Heart right ventricle (tissue), 16 donors: ENCODE measurements around the gene GAGE10. TPM values are rescaled to one million over a fixed set of nuclear protein-coding genes. Genes with fewer than 3 reads are reported as not detected.
A peak's percentile ranks its signal among the peaks of the same experiment; 100 is the strongest.
"Not testable (repeated sequence)": the region's sequence is repeated elsewhere in the genome, so short reads cannot be mapped to it uniquely, and the experiment has no call there.

Experiments
- ATAC-seq, 8 donors: fragments of 200-7000 bp; cut with Tn5 transposase; one replicate each; pipeline ENCODE4 v1.9.1; 2020; ENCODE audit warnings: mild to moderate bottlenecking in 8 of 8, moderate library complexity in 8 of 8, moderate number of reproducible peaks in 1 of 8
- DNase-seq, 2 donors: peaks; one replicate each; pipeline ENCODE4 v3.0.0-alpha.2; 2020
- H3K27ac ChIP-seq, 10 donors: fragments of 200-600 bp; sonication (generic) in 2 of 10; one replicate each; pipeline versions ENCODE4 v1.5.0 to v1.8.0; 2020 to 2022; ENCODE audit warnings: mild to moderate bottlenecking in 3 of 10
- H3K27me3 ChIP-seq, 7 donors: fragments of 200-600 bp; one replicate each; pipeline ENCODE4 v1.8.0; 2021 to 2022; ENCODE audit warnings: mild to moderate bottlenecking in 2 of 7
- H3K36me3 ChIP-seq, 9 donors: fragments of 200-600 bp; sonication (generic) in 1 of 9; one replicate each; pipeline versions ENCODE4 v1.5.0 to v1.8.0; 2020 to 2022; ENCODE audit warnings: mild to moderate bottlenecking in 2 of 9
- H3K4me1 ChIP-seq, 9 donors: fragments of 200-600 bp; sonication (generic) in 1 of 9; one replicate each; pipeline versions ENCODE4 v1.5.0 to v1.8.0; 2020 to 2022; ENCODE audit warnings: mild to moderate bottlenecking in 4 of 9
- H3K4me3 ChIP-seq, 10 donors: fragments of 200-600 bp; sonication (generic) in 2 of 10; one replicate each; pipeline versions ENCODE4 v1.5.0 to v1.8.0; 2020 to 2022; ENCODE audit warnings: mild to moderate bottlenecking in 7 of 10, moderate library complexity in 2 of 10
- H3K9me3 ChIP-seq, 11 donors: fragments of 200-600 bp in 10 of 11; sonication (generic) in 2 of 11; one replicate each; pipeline versions ENCODE4 v1.5.0 to v1.8.0; 2013 to 2022; ENCODE audit warnings: mild to moderate bottlenecking in 2 of 11, control low read depth in 1 of 11, moderate library complexity in 1 of 11
- WGBS, 2 donors: extraction: QIAGEN DNeasy Blood & Tissue Kit; methylation state at CpG; one replicate each; pipeline ENCODE4 v1.1.7; 2013; ENCODE audit warnings: inconsistent platforms in 1 of 2; 5-methylcytosine and 5-hydroxymethylcytosine counted together
- intact Hi-C, 10 donors: fragments of 100-400 bp; cut with DNase I; formaldehyde crosslinking; loops; one replicate each; pipeline versions ENCODE4 v1.11.1 to v1.14.2; 2022
- polyA plus RNA-seq, 2 donors: library from polyadenylated mRNA; stranded (reverse); fragments of 200-250 nt; gene quantifications; one replicate each; pipeline ENCODE4 v1.2.3, GENCODE V29; 2013
- total RNA-seq, 10 donors: library from RNA; stranded (reverse); fragmentation: NEBNext Ultra II Directional in 3 of 10; extraction: Animal tissue kit (Norgen Biotek cat#: 25700) in 3 of 10; gene quantifications; one replicate each; pipeline versions ENCODE4 v1.2.1 to v1.2.4, GENCODE V29; 2021 to 2023
- TF ChIP-seq, protein P1 (sequence below), 9 donors: fragments of 200-600 bp; sonication (generic) in 2 of 9; IDR thresholded peaks; one replicate each; pipeline versions ENCODE4 v1.5.0 to v1.8.0; 2021 to 2022; ENCODE audit warnings: antibody characterized with exemption in 9 of 9, mild to moderate bottlenecking in 5 of 9, moderate library complexity in 1 of 9
- donor health status: Arrhythmogenic right ventricular cardiomyopathy.
- donor health status: ischemic (EF 13 %, LVEDD 7.1; RV severe dilation, severe dysfunction).
- donor health status: healthy with polysubstance abuse.
- donor health status: DM: no; HTN: yes; CAD: no.
- donor health status: DM: no; HTN: no; CAD: no.
- donor health status: ischemic (EF 25% LVEDD 6.9; RV normal size, moderate dysfunction).
- donor health status: ischemic (EF 25% LVEDD 5.7; RV mildly dilated, moderate dysfunction).
- donor health status: healthy.
- donor health status: DM: yes; HTN: yes; CAD: no.
- donor health status: Ischemic cardiomyopathy.
- donor health status: ischemic (EF 35%, LVEDD 5.7; RV mildly dilated, moderate dysfunction).
- donor health status: nonischemic (EF 11% LVEDD 7.7; RV severe dilation, severe dysfunction).
- donor health status: DM: yes; HTN: yes; CAD: no.
- donor health status: PGD.
- donor health status: ischemic (EF 29% LVEDD 5.4; RV normal size, mild dysfunction).
- donor health status: nonischemic (EF 23%, LVEDD 6.1; RV moderate dilation, normal function).

The GAGE10 gene
- total and polyA plus RNA-seq, 12 donors = not detected

DNA sequence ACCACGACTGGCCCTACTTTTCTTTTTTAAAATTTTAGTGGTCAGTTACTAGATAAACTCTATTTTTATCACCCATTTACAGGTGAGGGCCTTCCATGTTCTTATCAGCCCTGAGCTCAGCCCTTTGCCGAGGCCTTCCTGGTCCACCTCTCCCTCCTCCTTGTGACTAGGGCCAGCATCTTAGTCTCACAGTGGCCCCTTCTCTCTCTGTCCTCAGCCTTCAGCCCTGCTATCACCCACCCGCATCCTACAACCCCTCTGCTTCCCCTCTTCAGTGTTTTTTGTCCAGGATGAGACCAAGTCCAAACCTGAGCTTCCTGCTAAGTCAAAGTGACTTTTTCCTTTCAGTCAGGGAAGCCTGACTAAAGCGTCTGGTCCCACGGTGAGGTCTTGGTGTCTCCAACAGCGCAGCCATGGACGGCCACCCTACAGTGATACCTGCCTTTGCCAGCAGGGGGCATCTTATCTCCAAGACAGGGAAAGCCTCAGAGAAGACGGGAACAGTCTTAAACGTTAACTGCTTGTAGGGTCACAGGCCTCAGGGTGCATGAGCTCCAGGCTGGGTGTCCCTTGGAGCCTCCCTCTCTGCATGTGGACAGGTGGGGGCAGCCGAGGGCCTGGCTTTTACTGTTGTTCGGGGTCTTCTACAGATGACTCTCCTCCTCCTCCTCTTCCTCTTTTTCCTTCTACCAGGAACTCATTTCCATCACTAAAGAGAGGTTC is 11.7 kb upstream of the GAGE10 start:
- Histone ChIP-seq H3K4me3 (no peak overlapping the region), H3K4me1 (peaks cover 0 to 5% (median 0%) of the 10 kb centered on the region in 9 donors), H3K9me3 (no peaks in the 10 kb centered on the region), H3K27me3 (peaks cover 0 to 10% (median 0%) of the 10 kb centered on the region in 7 donors), H3K27ac (no peak overlapping the region), H3K36me3 (no peaks in the 10 kb centered on the region)
- peak; percentile 41 to 76 (median 65) for ATAC-seq
- intact Hi-C loops = loop anchor here in 2 of 10 donors (2.0 to 10.0 kb wide), 2 partner anchors 463 kb away; no protein-coding TSS in a partner anchor
- 16 to 20% methylated on average over 11 of the region's 11 CpGs for WGBS, 2 donors
- TF ChIP-seq, protein P1, sequence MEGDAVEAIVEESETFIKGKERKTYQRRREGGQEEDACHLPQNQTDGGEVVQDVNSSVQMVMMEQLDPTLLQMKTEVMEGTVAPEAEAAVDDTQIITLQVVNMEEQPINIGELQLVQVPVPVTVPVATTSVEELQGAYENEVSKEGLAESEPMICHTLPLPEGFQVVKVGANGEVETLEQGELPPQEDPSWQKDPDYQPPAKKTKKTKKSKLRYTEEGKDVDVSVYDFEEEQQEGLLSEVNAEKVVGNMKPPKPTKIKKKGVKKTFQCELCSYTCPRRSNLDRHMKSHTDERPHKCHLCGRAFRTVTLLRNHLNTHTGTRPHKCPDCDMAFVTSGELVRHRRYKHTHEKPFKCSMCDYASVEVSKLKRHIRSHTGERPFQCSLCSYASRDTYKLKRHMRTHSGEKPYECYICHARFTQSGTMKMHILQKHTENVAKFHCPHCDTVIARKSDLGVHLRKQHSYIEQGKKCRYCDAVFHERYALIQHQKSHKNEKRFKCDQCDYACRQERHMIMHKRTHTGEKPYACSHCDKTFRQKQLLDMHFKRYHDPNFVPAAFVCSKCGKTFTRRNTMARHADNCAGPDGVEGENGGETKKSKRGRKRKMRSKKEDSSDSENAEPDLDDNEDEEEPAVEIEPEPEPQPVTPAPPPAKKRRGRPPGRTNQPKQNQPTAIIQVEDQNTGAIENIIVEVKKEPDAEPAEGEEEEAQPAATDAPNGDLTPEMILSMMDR (IDR thresholded peaks at IDR 0.05) = peak; percentile 22 to 69 (median 58)
- DNase-seq = peak; percentile 33 to 48

DNA sequence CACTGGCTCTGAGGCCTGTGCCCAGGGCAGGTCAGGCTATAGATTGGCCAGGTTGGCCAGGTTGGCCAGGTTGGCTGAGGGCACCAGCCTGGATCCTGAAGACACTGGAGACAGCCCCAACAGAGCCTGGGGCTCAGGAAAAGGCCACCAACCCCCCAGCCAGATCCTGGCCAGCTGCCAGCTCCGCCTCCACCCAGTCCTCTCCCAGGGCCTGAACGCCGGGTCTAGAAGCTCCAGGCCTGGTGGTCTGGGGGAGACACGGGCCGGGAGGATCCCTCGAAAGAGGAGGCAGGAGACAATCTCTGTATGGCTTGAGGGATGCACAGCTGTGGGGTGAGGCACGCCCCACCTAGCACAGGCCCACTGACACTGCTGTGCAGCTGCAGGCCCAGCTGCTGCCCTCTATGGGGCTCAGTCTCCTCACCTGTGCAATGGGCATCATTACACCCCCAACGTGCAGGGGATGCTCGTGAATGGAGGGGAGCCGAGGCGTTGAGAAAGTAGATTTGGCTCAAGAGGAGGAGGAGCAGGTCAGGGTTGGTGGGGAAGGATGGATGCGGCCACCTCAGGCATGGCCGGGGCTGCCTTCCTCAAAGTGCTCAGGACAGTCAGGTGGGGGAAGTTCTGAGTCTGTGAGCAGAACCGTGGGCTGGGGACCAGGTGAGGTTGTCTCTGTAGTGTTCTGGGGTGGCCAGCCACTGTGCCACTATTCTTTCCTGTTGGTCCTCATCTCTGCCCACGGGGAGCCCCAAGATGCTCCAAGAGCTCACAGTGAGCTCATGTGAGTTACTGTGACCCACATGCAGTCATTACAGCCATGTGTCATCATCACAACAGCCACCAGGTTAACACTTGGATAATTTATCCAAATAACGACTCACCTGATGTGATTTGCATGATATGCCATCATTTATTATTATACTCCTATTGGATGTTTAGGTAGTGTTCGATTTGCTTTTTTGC is 10.8 kb upstream of the GAGE10 start:
- no peak overlapping the region for H3K27ac ChIP-seq
- peak in 2 of 8 donors; percentile 17 to 34 for ATAC-seq
- DNase-seq = no peak
- H3K4me3 ChIP-seq = no peak overlapping the region
- H3K4me1 ChIP-seq = peaks cover 0 to 5% (median 0%) of the 10 kb centered on the region in 9 donors
- H3K36me3 ChIP-seq = no peaks in the 10 kb centered on the region
- 77 to 81% methylated on average over 17 of the region's 17 CpGs for WGBS, 2 donors
- TF ChIP-seq, protein P1 (IDR thresholded peaks at IDR 0.05) = no peak
- H3K9me3 ChIP-seq = no peaks in the 10 kb centered on the region
- H3K27me3 ChIP-seq = peaks cover 0 to 8% (median 0%) of the 10 kb centered on the region in 7 donors
- intact Hi-C loops = loop anchor here in 2 of 10 donors (2.0 to 10.0 kb wide), 2 partner anchors 462 kb away; no protein-coding TSS in a partner anchor

DNA sequence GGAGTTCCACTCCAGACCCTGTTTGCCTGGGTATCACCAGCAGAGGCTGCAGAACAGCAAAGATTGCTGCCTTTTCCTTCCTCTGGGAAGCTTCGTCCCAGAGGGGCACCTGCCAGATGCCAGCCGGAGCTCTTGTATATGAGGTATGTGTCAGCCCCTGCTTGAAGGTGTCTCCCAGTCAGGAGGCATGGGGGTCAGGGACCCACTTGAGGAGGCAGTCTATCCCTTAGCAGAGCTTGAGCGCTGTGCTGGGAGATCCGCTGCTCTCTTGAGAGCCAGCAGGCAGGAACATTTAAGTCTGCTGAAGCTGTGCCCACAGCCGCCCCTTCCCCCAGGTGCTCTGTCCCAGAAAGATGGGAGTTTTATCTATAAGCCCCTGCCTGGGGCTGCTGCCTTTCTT is 4.2 kb upstream of the GAGE10 start:
- H3K27me3 ChIP-seq = peaks cover 0 to 35% (median 0%) of the 10 kb centered on the region in 7 donors
- intact Hi-C loops = loop anchor here in 1 of 10 donors (10.0 kb wide), 1 partner anchor 456 kb away; no protein-coding TSS in a partner anchor
- not testable (repeated sequence) for H3K27ac ChIP-seq, H3K36me3 ChIP-seq, H3K9me3 ChIP-seq, H3K4me1 ChIP-seq, DNase-seq, H3K4me3 ChIP-seq, ATAC-seq
- 86 to 94% methylated on average over 5 of the region's 5 CpGs for WGBS, 2 donors

DNA sequence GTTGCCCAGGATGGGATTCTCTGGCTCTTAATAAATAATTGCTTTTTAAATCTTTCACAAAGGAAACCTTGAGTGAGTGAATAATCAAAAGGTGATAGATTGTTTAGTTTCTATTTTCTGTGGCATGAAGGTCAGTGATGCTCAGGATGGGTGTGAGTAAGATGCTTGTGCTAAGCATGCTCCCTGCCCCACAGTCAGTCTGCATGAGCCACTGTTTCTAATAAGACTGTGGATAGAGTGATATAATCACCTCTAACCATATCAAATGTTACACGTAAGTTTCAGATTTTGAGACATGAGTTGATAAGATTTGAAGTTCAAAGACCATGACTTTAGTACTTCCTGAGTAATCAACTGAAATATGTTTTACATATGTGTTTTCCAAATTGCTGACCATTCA is 2.7 kb upstream of the GAGE10 start:
- H3K27me3 ChIP-seq = peaks cover 0 to 35% (median 0%) of the 10 kb centered on the region in 7 donors
- ATAC-seq (no peak), DNase-seq (no peak)
- H3K4me3 ChIP-seq = no peak overlapping the region
- H3K36me3 ChIP-seq = no peaks in the 10 kb centered on the region
- TF ChIP-seq, protein P1 (IDR thresholded peaks at IDR 0.05) = no peak
- WGBS, 2 donors = 78 to 91% methylated on average over 1 of the region's 1 CpG
- intact Hi-C loops = no loop called here
- no peaks in the 10 kb centered on the region for H3K9me3 ChIP-seq
- H3K4me1 ChIP-seq = no peaks in the 10 kb centered on the region
- H3K27ac ChIP-seq = no peak overlapping the region

DNA sequence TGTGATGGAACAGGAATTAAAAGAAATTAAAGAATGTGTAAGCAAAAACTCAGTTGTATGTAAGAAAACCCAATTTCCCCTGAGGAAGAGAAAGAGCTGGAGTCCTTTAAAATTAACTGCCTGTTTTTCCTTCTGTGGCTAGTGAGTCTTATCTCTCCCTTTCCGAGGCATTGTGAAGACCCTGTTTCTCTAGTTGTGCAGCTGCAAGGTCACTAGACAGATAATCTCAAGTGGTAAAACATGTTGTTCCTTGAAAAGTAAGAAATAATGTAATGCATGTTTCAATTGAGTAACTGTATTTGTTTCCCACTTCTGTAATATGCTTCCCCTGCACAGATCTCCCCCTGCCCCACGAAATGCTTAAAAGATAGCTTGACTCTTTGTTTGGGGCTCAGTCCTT is 4.3 kb downstream of the GAGE10 start:
- H3K36me3 ChIP-seq, H3K4me3 ChIP-seq, H3K9me3 ChIP-seq, H3K27ac ChIP-seq, DNase-seq, ATAC-seq, intact Hi-C loops, H3K27me3 ChIP-seq: not testable (repeated sequence)
- 55 to 62% methylated on average over 2 of the region's 2 CpGs for WGBS, 2 donors
- peaks cover 0 to 21% (median 5%) of the 10 kb centered on the region in 9 donors for H3K4me1 ChIP-seq
